T47D (cell line): ENCODE data around the gene GGA2.

Experiments used
- DNase-seq, 2 experiments: peaks; one replicate each; pipeline versions ENCODE4 v3.0.0 to v3.0.0-alpha.2; 2011 to 2012; ENCODE audit warnings: low read depth in 1 of 2, low spot score in 1 of 2
- JUND ChIP-seq: IDR thresholded peaks from 2 replicates; pipeline ENCODE4 v1.6.1; 2012; ENCODE audit warnings: low read depth
- in situ Hi-C: cut with HindIII; loops from 2 replicates; pipeline ENCODE4 v1.10.0; 2016; ENCODE audit warnings: low sequenced_read_pairs, low pct_unique_long_range_greater_than_20kb

Gene GGA2

DNA sequence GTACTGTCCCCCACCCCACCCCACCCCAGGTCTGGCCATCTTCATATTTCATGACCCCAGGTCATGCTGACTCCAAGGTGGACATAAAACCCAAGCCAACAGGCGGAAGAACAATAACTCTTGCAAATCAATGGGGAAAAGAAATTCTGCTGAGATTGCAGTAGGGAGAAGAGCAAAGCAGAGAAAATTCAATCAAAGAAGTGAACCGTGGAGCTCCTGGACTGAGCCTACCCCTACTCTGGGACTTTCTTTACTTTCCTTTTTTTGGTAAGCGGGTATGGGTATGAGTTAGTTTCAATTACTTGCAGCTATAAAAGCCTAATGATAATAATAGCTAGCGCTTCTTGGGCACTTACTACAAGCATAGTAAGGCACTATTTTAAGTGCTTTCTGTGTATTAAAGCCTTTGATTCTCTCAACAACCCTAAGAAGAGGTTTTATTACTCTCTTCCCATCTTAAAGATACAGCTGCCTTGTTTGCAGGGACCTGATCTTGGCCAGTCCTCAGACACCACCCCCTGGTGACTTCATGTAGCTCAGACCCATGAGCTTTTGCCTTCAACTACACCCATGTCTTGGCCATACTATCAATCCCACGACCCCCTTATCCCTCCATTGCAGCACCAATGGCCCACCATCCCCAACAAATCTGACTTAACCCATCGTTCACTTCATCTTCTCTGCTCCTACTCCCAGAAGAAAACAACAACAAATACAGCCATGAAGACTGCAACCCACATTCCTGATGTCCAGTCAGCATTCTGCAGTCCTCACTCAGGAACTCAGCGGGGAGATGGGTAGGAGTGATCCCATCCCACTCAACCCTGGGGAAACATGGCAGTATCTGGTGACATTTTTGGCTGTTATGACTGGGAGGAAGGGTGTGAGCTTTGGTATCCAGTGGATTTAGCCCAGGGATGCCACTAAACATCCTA, 4.4 kb downstream of the GGA2 start:
- in situ Hi-C loops, result no loop called here
- no peak for DNase-seq
- no peak for TF ChIP-seq JUND

GRCh38 chr16:23505180-23505665, 5.1 kb downstream of the GGA2 start:
- no peak for TF ChIP-seq JUND
- in situ Hi-C loops, result no loop called here
- no peak for DNase-seq

DNA sequence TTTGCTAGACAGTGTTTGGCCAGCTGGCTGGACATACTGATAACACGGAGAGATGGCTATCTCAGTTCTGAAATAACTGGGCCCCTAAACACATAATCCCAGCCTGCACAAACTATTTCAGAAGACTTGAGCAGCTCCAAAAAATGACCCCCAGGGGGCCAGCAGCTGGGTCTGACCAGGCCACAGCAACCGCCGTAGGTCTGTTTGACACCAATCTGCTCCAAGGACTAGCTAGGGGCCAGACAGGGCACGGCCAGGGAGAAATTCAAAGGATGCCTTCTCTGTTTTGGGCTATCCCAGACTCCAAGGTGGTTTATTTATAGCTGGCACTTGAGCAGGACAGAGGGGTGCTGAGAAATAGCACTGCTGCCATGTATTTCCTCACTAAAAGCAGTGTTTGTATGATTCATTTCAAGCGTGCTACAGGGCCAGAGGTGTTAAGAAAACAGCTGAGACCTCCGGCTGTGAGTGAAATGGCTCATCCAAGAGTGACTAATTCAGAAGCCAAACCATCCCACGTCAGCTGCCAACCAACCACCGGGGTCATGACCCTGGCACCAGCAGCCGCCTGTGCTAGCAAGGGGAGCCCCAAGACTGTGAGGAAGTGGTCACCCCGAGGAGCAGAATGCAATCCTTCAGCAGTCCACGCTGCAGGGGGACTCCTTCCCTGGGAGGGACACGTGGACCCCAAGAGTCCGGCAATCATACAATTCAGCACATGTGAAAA, 5.7 kb downstream of the GGA2 start:
- in situ Hi-C loops, result no loop called here
- DNase-seq, result no peak
- no peak for TF ChIP-seq JUND

DNA sequence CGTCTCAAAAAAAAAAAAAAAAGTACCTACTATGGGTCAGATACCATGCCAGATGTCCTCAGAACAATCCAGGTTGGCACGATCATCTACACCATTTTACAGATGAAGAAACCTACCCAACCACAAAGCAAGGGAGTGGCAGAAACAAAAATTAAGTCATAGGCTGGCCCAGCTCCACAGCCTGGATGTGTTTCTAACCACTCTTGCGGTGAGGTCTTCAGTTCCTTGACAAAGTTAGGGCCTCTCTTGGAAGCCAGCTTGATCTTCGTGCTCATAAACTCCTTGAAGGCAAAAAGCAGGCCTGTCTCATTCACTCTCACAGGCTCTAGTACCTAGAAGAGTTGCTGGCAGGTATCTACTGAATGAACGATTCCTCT, 6.2 kb downstream of the GGA2 start:
- in situ Hi-C loops, result no loop called here
- no peak for TF ChIP-seq JUND
- DNase-seq, result no peak

DNA sequence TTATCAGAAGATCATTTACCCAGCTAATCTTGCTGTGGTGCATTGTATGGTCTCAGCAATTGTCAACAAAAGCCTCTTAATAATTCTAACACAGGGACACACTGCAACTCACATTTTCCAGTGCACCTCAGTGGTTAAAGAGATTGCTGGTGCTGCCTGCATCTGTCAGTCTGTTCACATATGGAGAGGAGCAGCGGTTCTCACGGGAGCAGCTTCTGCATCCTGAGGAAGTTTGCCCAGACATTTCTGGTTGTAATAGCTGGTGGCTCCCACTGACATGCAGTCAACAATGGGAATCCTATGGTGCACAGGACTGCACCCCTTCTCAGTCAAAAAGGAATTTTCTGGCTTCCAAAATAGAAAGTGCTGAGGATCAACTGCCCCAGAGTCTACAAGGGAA, 7.8 kb downstream of the GGA2 start:
- DNase-seq, result no peak
- no peak for TF ChIP-seq JUND
- in situ Hi-C loops, result no loop called here

GRCh38 chr16:23501291-23501690, 9.0 kb downstream of the GGA2 start:
- in situ Hi-C loops, result no loop called here
- no peak for DNase-seq
- TF ChIP-seq JUND, result no peak

DNA sequence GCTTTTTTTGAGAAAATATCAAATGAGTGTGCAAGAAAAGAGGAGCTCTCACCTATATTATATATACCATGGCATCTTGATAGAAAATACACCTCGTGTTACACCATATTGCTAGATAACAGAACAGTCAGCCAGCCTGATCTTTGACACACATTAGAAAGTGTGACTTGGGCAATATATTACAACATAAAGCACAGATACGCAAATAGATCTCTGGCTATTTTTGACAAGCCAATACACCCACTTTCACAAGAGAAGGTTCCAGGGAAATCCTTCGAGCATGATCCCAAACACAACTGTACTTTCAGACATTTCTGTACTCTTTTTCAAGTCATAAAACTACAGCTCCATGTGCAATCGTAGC, 9.4 kb downstream of the GGA2 start:
- in situ Hi-C loops, result no loop called here
- no peak for DNase-seq
- no peak for TF ChIP-seq JUND

GRCh38 chr16:23500212-23500861, 10.0 kb downstream of the GGA2 start:
- no peak for TF ChIP-seq JUND
- no peak for DNase-seq
- in situ Hi-C loops, result no loop called here

GRCh38 chr16:23499801-23500200, 10.5 kb downstream of the GGA2 start:
- TF ChIP-seq JUND, result no peak
- in situ Hi-C loops, result no loop called here
- DNase-seq, result no peak

- no peak for DNase-seq
- in situ Hi-C loops, result no loop called here
- no peak for TF ChIP-seq JUND
These were observed 11.4 kb downstream of the GGA2 start for GRCh38 chr16:23498863-23499262.

GRCh38 chr16:23497543-23497868, 12.8 kb downstream of the GGA2 start:
- DNase-seq, result no peak
- in situ Hi-C loops, result no loop called here
- no peak for TF ChIP-seq JUND

DNA sequence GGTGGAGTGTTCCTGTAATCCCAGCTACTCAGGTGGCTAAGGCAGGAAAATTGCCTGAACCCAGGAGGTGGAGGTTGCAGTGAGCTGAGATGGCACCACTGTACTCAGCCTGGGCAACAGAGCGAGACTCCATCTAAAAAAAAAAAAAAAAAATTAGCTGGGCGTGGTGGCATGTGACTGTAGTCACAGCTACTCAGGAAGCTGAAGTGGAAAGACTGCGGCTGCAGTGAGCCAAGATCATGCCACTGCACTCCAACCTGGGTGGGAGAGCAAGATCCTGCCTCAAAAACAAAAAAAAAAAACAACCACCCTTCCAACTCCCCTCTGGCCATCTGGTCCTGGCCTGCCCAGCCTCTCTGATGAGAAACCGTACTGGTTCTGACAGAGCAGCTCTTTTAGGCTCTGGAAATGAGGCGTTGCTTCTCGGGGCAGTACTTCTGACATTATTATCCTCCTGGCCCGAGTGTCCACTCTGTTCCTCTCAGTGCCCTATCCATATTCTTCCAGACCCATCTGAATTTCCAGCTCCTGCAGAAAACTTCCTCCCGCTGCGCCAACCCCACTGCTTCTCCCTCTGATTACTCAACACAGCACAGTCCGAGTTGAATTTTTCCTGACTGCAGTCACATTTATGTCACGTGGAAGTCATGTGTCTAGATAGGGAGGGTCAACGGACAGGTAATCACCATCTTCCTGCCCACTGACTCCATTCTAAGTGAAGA, 13.3 kb downstream of the GGA2 start:
- TF ChIP-seq JUND, result no peak
- no peak for DNase-seq
- in situ Hi-C loops, result no loop called here

GRCh38 chr16:23495671-23496070, 14.6 kb downstream of the GGA2 start:
- in situ Hi-C loops, result no loop called here
- no peak for TF ChIP-seq JUND
- DNase-seq, result no peak
